ENCODE data around the gene GTSE1. TPM values are rescaled to one million over a fixed set of nuclear protein-coding genes. Genes with fewer than 3 reads are reported as not detected.
A peak's percentile ranks its signal among the peaks of the same experiment; 100 is the strongest.

Gene GTSE1
- total and polyA plus RNA-seq, 2 of the 13 experiments (the other 11 are each of a cell fraction or from before 2014, with no cell fraction given) = 10.7 to 13.5 TPM

GRCh38 chr22:46296257-46297150 lies at the start of gene GTSE1 (continued):
- no peak; the same call in 1 of the 2 replicates for TF ChIP-seq POGZ (CRISPR knock-in tag; IDR thresholded peaks at IDR 0.05)
- no peak for TF ChIP-seq HNRNPL (IDR thresholded peaks at IDR 0.05; ENCODE audit: low read depth, low read length)
- TF ChIP-seq ZNF792 (CRISPR knock-in tag; IDR thresholded peaks at IDR 0.05) = no peak
- no peak for TF ChIP-seq MLXIP (CRISPR knock-in tag; IDR thresholded peaks at IDR 0.05; ENCODE audit: borderline replicate concordance)
- no peak for TF ChIP-seq SRSF9 (IDR thresholded peaks at IDR 0.05; ENCODE audit: borderline replicate concordance, insufficient read depth, low read depth, low read length, poor library complexity, severe bottlenecking)
- no peak; the same call in 1 of the 2 replicates for TF ChIP-seq HIVEP1 (CRISPR knock-in tag; IDR thresholded peaks at IDR 0.05)
- TF ChIP-seq, protein P1, sequence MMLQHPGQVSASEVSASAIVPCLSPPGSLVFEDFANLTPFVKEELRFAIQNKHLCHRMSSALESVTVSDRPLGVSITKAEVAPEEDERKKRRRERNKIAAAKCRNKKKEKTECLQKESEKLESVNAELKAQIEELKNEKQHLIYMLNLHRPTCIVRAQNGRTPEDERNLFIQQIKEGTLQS (CRISPR knock-in tag; IDR thresholded peaks at IDR 0.05) = no peak
- TF ChIP-seq REL (CRISPR knock-in tag; conservative IDR thresholded peaks at IDR 0.05) = peak; percentile 100
- TF ChIP-seq ZZZ3 (CRISPR knock-in tag; IDR thresholded peaks at IDR 0.05; ENCODE audit: borderline replicate concordance) = peak; percentile 16; the same call in 1 of the 2 replicates
- TF ChIP-seq GABPA (IDR thresholded peaks at IDR 0.05; ENCODE audit: low read depth, low read length) = peak; percentile 51
- peak; percentile 85 for TF ChIP-seq GABPA (CRISPR knock-in tag; IDR thresholded peaks at IDR 0.05; ENCODE audit: low read depth)
- TF ChIP-seq, protein P2, sequence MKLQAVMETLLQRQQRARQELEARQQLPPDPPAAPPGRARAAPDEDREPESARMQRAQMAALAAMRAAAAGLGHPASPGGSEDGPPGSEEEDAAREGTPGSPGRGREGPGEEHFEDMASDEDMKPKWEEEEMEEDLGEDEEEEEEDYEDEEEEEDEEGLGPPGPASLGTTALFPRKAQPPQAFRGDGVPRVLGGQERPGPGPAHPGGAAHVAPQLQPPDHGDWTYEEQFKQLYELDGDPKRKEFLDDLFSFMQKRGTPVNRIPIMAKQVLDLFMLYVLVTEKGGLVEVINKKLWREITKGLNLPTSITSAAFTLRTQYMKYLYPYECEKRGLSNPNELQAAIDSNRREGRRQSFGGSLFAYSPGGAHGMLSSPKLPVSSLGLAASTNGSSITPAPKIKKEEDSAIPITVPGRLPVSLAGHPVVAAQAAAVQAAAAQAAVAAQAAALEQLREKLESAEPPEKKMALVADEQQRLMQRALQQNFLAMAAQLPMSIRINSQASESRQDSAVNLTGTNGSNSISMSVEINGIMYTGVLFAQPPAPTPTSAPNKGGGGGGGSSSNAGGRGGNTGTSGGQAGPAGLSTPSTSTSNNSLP (IDR thresholded peaks at IDR 0.05; ENCODE audit: low read depth, low read length) = no peak
- TF ChIP-seq ZFP41 (CRISPR knock-in tag; IDR thresholded peaks at IDR 0.05; ENCODE audit: borderline replicate concordance) = no peak
- TF ChIP-seq SMC3 (IDR thresholded peaks at IDR 0.05; ENCODE audit: low read length) = no peak
- TF ChIP-seq TGIF2 (CRISPR knock-in tag; IDR thresholded peaks at IDR 0.05) = peak; percentile 76; the same call in 1 of the 2 replicates
- TF ChIP-seq STAG1 (CRISPR knock-in tag; IDR thresholded peaks at IDR 0.05) = peak; percentile 75
- TF ChIP-seq FOXP4 (CRISPR knock-in tag; IDR thresholded peaks at IDR 0.05) = peak; percentile 27; the same call in 1 of the 2 replicates
- TF ChIP-seq NFYB (CRISPR knock-in tag; IDR thresholded peaks at IDR 0.05) = peak; percentile 90
- no peak for TF ChIP-seq MTF1 (CRISPR knock-in tag; IDR thresholded peaks at IDR 0.05)
- no peak; the same call in 1 of the 2 replicates for TF ChIP-seq ZBTB20 (CRISPR knock-in tag; IDR thresholded peaks at IDR 0.05; ENCODE audit: borderline replicate concordance, low read depth)
- TF ChIP-seq ZNF713 (CRISPR knock-in tag; IDR thresholded peaks at IDR 0.05) = no peak
- no peak for TF ChIP-seq SETDB1 (CRISPR knock-in tag; IDR thresholded peaks at IDR 0.05; ENCODE audit: borderline replicate concordance)
- no peak for TF ChIP-seq MBNL3 (CRISPR knock-in tag; conservative IDR thresholded peaks at IDR 0.05)

All from HepG2 (cell line).